Liver (tissue), 9 donors: Measurements from ENCODE around the gene CACNA1C. TPM values are rescaled to one million over a fixed set of nuclear protein-coding genes. Genes with fewer than 3 reads are reported as not detected.

Experiments used
- DNase-seq: peaks from one replicate; pipeline ENCODE4 v3.0.0-alpha.2; 2017; ENCODE audit warnings: low spot score
- H3K27ac ChIP-seq, 2 donors: one replicate each; pipeline ENCODE4 v1.7.0; 2013; ENCODE audit warnings: inconsistent platforms in 2 of 2, low read length in 2 of 2, control low read depth in 1 of 2, low read depth in 1 of 2, mild to moderate bottlenecking in 1 of 2
- H3K27me3 ChIP-seq, 4 donors: one replicate each; pipeline versions ENCODE4 v1.6.1 to v1.7.0; 2013; ENCODE audit warnings: low read length in 3 of 4, inconsistent platforms in 1 of 4, mild to moderate bottlenecking in 1 of 4, moderate library complexity in 1 of 4; ENCODE audit not compliant: control insufficient read depth in 4 of 4, insufficient read depth in 4 of 4
- H3K36me3 ChIP-seq, 4 donors: one replicate each; pipeline versions ENCODE4 v1.6.1 to v1.7.0; 2013; ENCODE audit warnings: low read length in 3 of 4, mild to moderate bottlenecking in 3 of 4, low read depth in 1 of 4, moderate library complexity in 1 of 4; ENCODE audit not compliant: control insufficient read depth in 4 of 4, insufficient read depth in 3 of 4
- H3K4me1 ChIP-seq, 4 donors: one replicate each; pipeline versions ENCODE4 v1.6.1 to v1.7.0; 2013; ENCODE audit warnings: low read length in 3 of 4, mild to moderate bottlenecking in 3 of 4, moderate library complexity in 1 of 4; ENCODE audit not compliant: control insufficient read depth in 4 of 4, insufficient read depth in 4 of 4
- H3K4me3 ChIP-seq, 3 donors: one replicate each; pipeline versions ENCODE4 v1.6.1 to v1.7.0; 2013; ENCODE audit warnings: low read length in 3 of 3, control low read depth in 1 of 3, low read depth in 1 of 3, mild to moderate bottlenecking in 1 of 3
- H3K9ac ChIP-seq, 2 donors: one replicate each; pipeline ENCODE4 v1.7.0; 2013; ENCODE audit warnings: low read length in 2 of 2, mild to moderate bottlenecking in 2 of 2, moderate library complexity in 2 of 2, control low read depth in 1 of 2, low read depth in 1 of 2
- H3K9me3 ChIP-seq, 4 donors: one replicate each; pipeline versions ENCODE4 v1.6.1 to v1.7.0; 2013; ENCODE audit warnings: low read length in 3 of 4; ENCODE audit not compliant: control insufficient read depth in 4 of 4
- ATF3 ChIP-seq: IDR thresholded peaks from 2 replicates; pipeline ENCODE4 v1.6.1; 2016; ENCODE audit warnings: antibody characterized with exemption
- CTCF ChIP-seq: fragments of 150-350 bp; IDR thresholded peaks from 2 replicates; pipeline ENCODE4 v1.5.1; 2017; ENCODE audit warnings: improper control_type of control experiment, low read depth, low read length; ENCODE audit not compliant: missing input control
- EGR1 ChIP-seq, 2 donors: IDR thresholded peaks; 2 replicates each; pipeline ENCODE4 v1.6.1; 2016 to 2018; ENCODE audit warnings: antibody characterized with exemption in 2 of 2, low read depth in 2 of 2
- FOXA1 ChIP-seq: IDR thresholded peaks from 2 replicates; pipeline ENCODE4 v1.6.1; 2016; ENCODE audit warnings: antibody characterized with exemption
- FOXA2 ChIP-seq: IDR thresholded peaks from 2 replicates; pipeline ENCODE4 v1.6.1; 2016; ENCODE audit warnings: antibody characterized with exemption
- GABPA ChIP-seq, 2 donors: IDR thresholded peaks in 1 of 2; conservative IDR thresholded peaks in 1 of 2; 2 replicates each; pipeline ENCODE4 v1.6.1; 2016; ENCODE audit warnings: antibody characterized with exemption in 2 of 2, mild to moderate bottlenecking in 1 of 2, moderate library complexity in 1 of 2
- HNF4A ChIP-seq, 2 donors: conservative IDR thresholded peaks; 2 replicates each; pipeline ENCODE4 v1.6.1; 2016; ENCODE audit warnings: antibody characterized with exemption in 2 of 2, mild to moderate bottlenecking in 2 of 2
- HNF4G ChIP-seq: IDR thresholded peaks from 2 replicates; pipeline ENCODE4 v1.6.1; 2016; ENCODE audit warnings: antibody characterized with exemption
- JUND ChIP-seq, 2 donors: IDR thresholded peaks; 2 replicates each; pipeline ENCODE4 v1.6.1; 2016; ENCODE audit warnings: antibody characterized with exemption in 2 of 2
- RAD21 ChIP-seq, 2 donors: IDR thresholded peaks; 2 replicates each; pipeline ENCODE4 v1.6.1; 2016; ENCODE audit warnings: antibody characterized with exemption in 2 of 2, mild to moderate bottlenecking in 2 of 2
- REST ChIP-seq: IDR thresholded peaks from 2 replicates; pipeline ENCODE4 v1.6.1; 2016; ENCODE audit warnings: antibody characterized with exemption, mild to moderate bottlenecking
- RXRA ChIP-seq, 2 donors: IDR thresholded peaks; 2 replicates each; pipeline ENCODE4 v1.6.1; 2017 to 2018; ENCODE audit warnings: antibody characterized with exemption in 2 of 2, mild to moderate bottlenecking in 1 of 2
- SP1 ChIP-seq: IDR thresholded peaks from 2 replicates; pipeline ENCODE4 v1.6.1; 2018; ENCODE audit warnings: antibody characterized with exemption, mild to moderate bottlenecking
- TAF1 ChIP-seq: conservative IDR thresholded peaks from 2 replicates; pipeline ENCODE4 v1.6.1; 2016; ENCODE audit warnings: antibody characterized with exemption, mild to moderate bottlenecking
- YY1 ChIP-seq: IDR thresholded peaks from 2 replicates; pipeline ENCODE4 v1.6.1; 2016; ENCODE audit warnings: antibody characterized with exemption, mild to moderate bottlenecking
- WGBS: extraction: QIAGEN DNeasy Blood & Tissue Kit; methylation state at CpG from one replicate; pipeline ENCODE4 v1.1.7; 2013; 5-methylcytosine and 5-hydroxymethylcytosine counted together
- polyA plus RNA-seq, 2 donors: library from polyadenylated mRNA; stranded (reverse) in 1 of 2; unstranded in 1 of 2; fragments of 200-250 nt in 1 of 2; fragments of >200 nt in 1 of 2; fragmentation: Nextera tagmentation in 1 of 2; extraction: Ambion mirVana in 1 of 2; gene quantifications; one replicate each; pipeline versions ENCODE4 v1.2.1 to v1.2.3, GENCODE V29; 2013 to 2015
- total RNA-seq, 2 donors: library from RNA; depleted of rRNA; stranded (reverse); fragments of >200 nt; gene quantifications; one replicate each; pipeline ENCODE4 v1.2.3, GENCODE V29; 2014
- TF ChIP-seq, protein P1 (sequence below): IDR thresholded peaks from 2 replicates; pipeline ENCODE4 v1.6.1; 2016; ENCODE audit warnings: antibody characterized with exemption
- TF ChIP-seq, protein P2 (sequence below): IDR thresholded peaks from 2 replicates; pipeline ENCODE4 v1.6.1; 2016; ENCODE audit warnings: antibody characterized with exemption
- donor health status: healthy.
- donor health status: healthy.
- donor health status: healthy.
- donor health status: healthy.
- donor health status: healthy.

CACNA1C gene
- total and polyA plus RNA-seq, 4 donors: 0.23 to 1.9 (median 0.41) TPM

DNA sequence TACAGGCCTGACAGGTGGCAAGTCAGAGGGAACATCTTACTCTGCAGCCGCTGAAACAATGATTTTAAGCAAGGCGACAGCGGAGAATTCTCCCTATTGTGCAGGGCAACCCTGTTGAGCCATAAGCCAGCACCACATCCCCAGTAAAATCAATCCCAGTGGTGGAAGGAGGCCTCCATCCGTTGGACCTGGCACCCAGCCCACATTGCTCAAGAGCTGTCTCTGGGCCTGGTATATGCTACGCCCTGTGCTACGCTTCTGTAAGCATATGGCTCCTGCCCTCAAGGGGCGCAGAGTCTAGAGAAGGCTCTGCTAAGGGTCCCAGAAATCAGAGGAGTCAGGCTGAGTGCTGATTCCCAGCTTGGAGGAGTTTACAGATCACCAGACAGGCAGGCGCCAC is 265.5 kb downstream of the CACNA1C start:
- H3K9ac ChIP-seq: no peak overlapping the region
- DNase-seq: no peak
- H3K36me3 ChIP-seq: no peaks in the 10 kb centered on the region
- H3K4me1 ChIP-seq: no peaks in the 10 kb centered on the region
- H3K27ac ChIP-seq: no peak overlapping the region
- 84% methylated on average over 8 of the region's 8 CpGs for WGBS
- H3K4me3 ChIP-seq: no peak overlapping the region
- H3K27me3 ChIP-seq: peaks cover 0 to 3% (median 0%) of the 10 kb centered on the region in 4 donors
- TF ChIP-seq EGR1 (IDR thresholded peaks at IDR 0.05; ENCODE audit: low read depth in 2 of 2) (no peak), RXRA (IDR thresholded peaks at IDR 0.05) (no peak), GABPA (IDR thresholded peaks at IDR 0.05 in 1 of 2, conservative IDR thresholded peaks at IDR 0.05 in 1 of 2) (no peak), YY1 (no peak), FOXA2 (no peak), TAF1 (no peak), HNF4G (no peak), JUND (IDR thresholded peaks at IDR 0.05) (no peak), RAD21 (IDR thresholded peaks at IDR 0.05) (no peak), CTCF (no peak), ATF3 (no peak), REST (no peak), SP1 (no peak), HNF4A (conservative IDR thresholded peaks at IDR 0.05) (no peak)
- TF ChIP-seq, protein P1, sequence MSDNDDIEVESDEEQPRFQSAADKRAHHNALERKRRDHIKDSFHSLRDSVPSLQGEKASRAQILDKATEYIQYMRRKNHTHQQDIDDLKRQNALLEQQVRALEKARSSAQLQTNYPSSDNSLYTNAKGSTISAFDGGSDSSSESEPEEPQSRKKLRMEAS: no peak
- TF ChIP-seq, protein P2, sequence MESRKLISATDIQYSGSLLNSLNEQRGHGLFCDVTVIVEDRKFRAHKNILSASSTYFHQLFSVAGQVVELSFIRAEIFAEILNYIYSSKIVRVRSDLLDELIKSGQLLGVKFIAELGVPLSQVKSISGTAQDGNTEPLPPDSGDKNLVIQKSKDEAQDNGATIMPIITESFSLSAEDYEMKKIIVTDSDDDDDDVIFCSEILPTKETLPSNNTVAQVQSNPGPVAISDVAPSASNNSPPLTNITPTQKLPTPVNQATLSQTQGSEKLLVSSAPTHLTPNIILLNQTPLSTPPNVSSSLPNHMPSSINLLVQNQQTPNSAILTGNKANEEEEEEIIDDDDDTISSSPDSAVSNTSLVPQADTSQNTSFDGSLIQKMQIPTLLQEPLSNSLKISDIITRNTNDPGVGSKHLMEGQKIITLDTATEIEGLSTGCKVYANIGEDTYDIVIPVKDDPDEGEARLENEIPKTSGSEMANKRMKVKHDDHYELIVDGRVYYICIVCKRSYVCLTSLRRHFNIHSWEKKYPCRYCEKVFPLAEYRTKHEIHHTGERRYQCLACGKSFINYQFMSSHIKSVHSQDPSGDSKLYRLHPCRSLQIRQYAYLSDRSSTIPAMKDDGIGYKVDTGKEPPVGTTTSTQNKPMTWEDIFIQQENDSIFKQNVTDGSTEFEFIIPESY: no peak
- H3K9me3 ChIP-seq: peaks cover 0 to 3% (median 0%) of the 10 kb centered on the region in 4 donors

DNA sequence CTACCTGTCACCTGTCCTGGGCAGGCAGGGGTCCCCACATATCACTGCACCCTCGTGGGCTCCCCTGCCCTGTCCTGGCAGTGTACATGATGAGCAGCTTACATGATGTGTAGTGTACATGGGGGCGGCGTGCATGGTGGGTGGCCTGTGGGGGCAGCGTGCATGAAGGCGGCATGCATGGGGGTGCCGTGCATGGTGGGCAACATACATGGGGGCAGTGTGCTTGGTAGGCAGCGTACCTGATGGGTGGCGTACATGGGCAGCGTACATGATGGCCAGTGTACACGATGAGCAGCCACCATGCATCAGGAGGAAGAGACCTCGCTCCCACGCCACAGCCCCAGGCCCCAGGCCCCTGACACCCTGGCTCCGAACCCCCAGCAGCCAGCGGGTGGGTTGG is 266.3 kb downstream of the CACNA1C start:
- peaks cover 0 to 3% (median 0%) of the 10 kb centered on the region in 4 donors for H3K9me3 ChIP-seq
- no peaks in the 10 kb centered on the region for H3K36me3 ChIP-seq
- no peak overlapping the region for H3K9ac ChIP-seq
- H3K4me3 ChIP-seq: no peak overlapping the region
- no peak for DNase-seq
- H3K27me3 ChIP-seq: peaks cover 0 to 3% (median 0%) of the 10 kb centered on the region in 4 donors
- TF ChIP-seq FOXA1: no peak
- TF ChIP-seq SP1: no peak
- TF ChIP-seq RXRA (IDR thresholded peaks at IDR 0.05): no peak
- no peak for TF ChIP-seq REST
- H3K4me1 ChIP-seq: no peaks in the 10 kb centered on the region
- H3K27ac ChIP-seq: no peak overlapping the region
- 92% methylated on average over 14 of the region's 14 CpGs for WGBS
